Sigmoid colon (tissue), 7 donors: ENCODE results near the gene CLSTN1. TPM values are rescaled to one million over a fixed set of nuclear protein-coding genes. Genes with fewer than 3 reads are reported as not detected.

Source experiments
- DNase-seq: peaks from one replicate; pipeline ENCODE4 v3.0.0-alpha.2; 2019
- H3K27ac ChIP-seq, 4 donors: fragments of 200-600 bp; sonication (generic); one replicate each; pipeline ENCODE4 v1.5.1; 2016 to 2019; ENCODE audit warnings: mild to moderate bottlenecking in 1 of 4
- H3K27me3 ChIP-seq, 3 donors: fragments of 200-600 bp; sonication (generic); one replicate each; pipeline ENCODE4 v1.5.1; 2019; ENCODE audit warnings: mild to moderate bottlenecking in 1 of 3
- H3K36me3 ChIP-seq, 4 donors: fragments of 200-600 bp; sonication (generic); one replicate each; pipeline ENCODE4 v1.5.1; 2016 to 2019
- H3K4me1 ChIP-seq, 4 donors: fragments of 200-600 bp; sonication (generic); one replicate each; pipeline ENCODE4 v1.5.1; 2017 to 2019
- H3K4me3 ChIP-seq, 4 donors: fragments of 200-600 bp; sonication (generic); one replicate each; pipeline ENCODE4 v1.5.1; 2017 to 2019; ENCODE audit warnings: mild to moderate bottlenecking in 2 of 4, moderate library complexity in 1 of 4
- H3K9me3 ChIP-seq, 4 donors: fragments of 200-600 bp in 3 of 4; sonication (generic) in 3 of 4; one replicate each; pipeline versions ENCODE4 v1.5.1 to v1.6.1; 2013 to 2019
- EP300 ChIP-seq, 4 donors: sonication (generic); formaldehyde crosslinking; IDR thresholded peaks; one replicate each; pipeline ENCODE4 v1.6.1; 2017; ENCODE audit warnings: antibody characterized with exemption in 4 of 4
- POLR2A ChIP-seq, 2 donors: fragments of 450-650 bp; IDR thresholded peaks; one replicate each; pipeline ENCODE4 v1.6.1; 2016; ENCODE audit warnings: antibody characterized with exemption in 2 of 2, mild to moderate bottlenecking in 2 of 2, moderate library complexity in 2 of 2
- POLR2AphosphoS5 ChIP-seq, 4 donors: sonication (generic); formaldehyde crosslinking; IDR thresholded peaks; one replicate each; pipeline ENCODE4 v1.6.1; 2017; ENCODE audit warnings: antibody characterized with exemption in 4 of 4
- WGBS, 2 donors: extraction: QIAGEN DNeasy Blood & Tissue Kit; methylation state at CpG; one replicate each; pipeline ENCODE4 v1.1.7; 2013; 5-methylcytosine and 5-hydroxymethylcytosine counted together
- intact Hi-C: fragments of 100-400 bp; cut with DNase I; formaldehyde crosslinking; loops from one replicate; pipeline ENCODE4 v1.15.1; 2023
- polyA plus RNA-seq, 3 donors: library from polyadenylated mRNA; stranded (reverse); fragments of 200-250 nt; gene quantifications; one replicate each; pipeline ENCODE4 v1.2.3, GENCODE V29; 2013
- total RNA-seq, 4 donors: library from RNA; depleted of rRNA; stranded (reverse); fragments of >200 nt; gene quantifications; one replicate each; pipeline ENCODE4 v1.1.0, GENCODE V29; 2016
- TF ChIP-seq, protein P1 (sequence below), 4 experiments: fragments of 450-650 bp in 3 of 4; fragments of 200-600 bp in 1 of 4; IDR thresholded peaks; one replicate each; pipeline ENCODE4 v1.5.1; 2016 to 2019; ENCODE audit warnings: antibody characterized with exemption in 4 of 4, mild to moderate bottlenecking in 3 of 4, moderate library complexity in 2 of 4
- donor health status: healthy with polysubstance abuse.
- donor health status: Bipolar disorder and iron deficiency.
- donor health status: healthy.

Gene CLSTN1
- total and polyA plus RNA-seq, 7 donors: 21.0 to 105 (median 34.6) TPM

DNA sequence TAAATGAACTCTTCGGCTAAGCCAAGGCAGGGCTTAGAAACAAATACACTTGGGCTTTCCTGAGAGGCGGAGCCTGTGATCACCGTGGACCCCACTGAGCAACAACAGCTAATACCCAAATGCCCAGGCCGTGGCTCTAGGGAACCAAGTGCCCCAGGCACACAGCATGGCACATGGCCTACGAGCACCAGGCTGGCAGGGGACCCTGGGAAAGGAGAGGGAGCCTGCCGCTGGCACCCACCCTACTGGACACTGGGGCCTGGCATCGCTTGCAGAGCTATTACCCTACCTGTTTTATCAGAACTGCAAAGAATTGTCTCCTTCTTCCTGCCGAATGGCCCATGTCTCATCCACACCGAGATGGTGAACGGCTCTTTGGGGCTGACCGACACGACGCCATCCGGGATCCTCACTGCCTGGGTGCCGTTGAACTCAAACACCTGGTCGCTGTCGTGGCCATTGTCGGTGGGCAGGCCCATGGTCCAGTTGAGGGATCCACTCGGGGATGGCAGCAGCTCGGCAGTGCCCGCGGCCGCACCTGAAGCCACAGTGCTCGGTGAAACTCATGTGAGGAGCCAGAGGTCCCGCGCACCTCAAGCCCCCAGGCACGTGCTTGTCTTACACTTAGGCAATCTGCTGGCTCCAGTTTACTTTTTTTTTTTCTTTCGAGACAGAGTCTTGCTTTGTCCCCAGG is 79.5 kb downstream of the CLSTN1 start:
- Histone ChIP-seq H3K4me1 (no peaks in the 10 kb centered on the region), H3K4me3 (no peak overlapping the region), H3K9me3 (no peaks in the 10 kb centered on the region), H3K27me3 (no peaks in the 10 kb centered on the region), H3K36me3 (peaks cover 19 to 87% (median 45%) of the 10 kb centered on the region in 4 donors), H3K27ac (no peak overlapping the region)
- no peak for TF ChIP-seq POLR2AphosphoS5 (IDR thresholded peaks at IDR 0.05)
- TF ChIP-seq, protein P1, sequence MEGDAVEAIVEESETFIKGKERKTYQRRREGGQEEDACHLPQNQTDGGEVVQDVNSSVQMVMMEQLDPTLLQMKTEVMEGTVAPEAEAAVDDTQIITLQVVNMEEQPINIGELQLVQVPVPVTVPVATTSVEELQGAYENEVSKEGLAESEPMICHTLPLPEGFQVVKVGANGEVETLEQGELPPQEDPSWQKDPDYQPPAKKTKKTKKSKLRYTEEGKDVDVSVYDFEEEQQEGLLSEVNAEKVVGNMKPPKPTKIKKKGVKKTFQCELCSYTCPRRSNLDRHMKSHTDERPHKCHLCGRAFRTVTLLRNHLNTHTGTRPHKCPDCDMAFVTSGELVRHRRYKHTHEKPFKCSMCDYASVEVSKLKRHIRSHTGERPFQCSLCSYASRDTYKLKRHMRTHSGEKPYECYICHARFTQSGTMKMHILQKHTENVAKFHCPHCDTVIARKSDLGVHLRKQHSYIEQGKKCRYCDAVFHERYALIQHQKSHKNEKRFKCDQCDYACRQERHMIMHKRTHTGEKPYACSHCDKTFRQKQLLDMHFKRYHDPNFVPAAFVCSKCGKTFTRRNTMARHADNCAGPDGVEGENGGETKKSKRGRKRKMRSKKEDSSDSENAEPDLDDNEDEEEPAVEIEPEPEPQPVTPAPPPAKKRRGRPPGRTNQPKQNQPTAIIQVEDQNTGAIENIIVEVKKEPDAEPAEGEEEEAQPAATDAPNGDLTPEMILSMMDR (IDR thresholded peaks at IDR 0.05): no peak
- no peak for TF ChIP-seq POLR2A (IDR thresholded peaks at IDR 0.05)
- TF ChIP-seq EP300 (IDR thresholded peaks at IDR 0.05): no peak
- DNase-seq: no peak
- 94 to 97% methylated on average over 28 of the region's 28 CpGs for WGBS, 2 donors
- intact Hi-C loops: no loop called here

DNA sequence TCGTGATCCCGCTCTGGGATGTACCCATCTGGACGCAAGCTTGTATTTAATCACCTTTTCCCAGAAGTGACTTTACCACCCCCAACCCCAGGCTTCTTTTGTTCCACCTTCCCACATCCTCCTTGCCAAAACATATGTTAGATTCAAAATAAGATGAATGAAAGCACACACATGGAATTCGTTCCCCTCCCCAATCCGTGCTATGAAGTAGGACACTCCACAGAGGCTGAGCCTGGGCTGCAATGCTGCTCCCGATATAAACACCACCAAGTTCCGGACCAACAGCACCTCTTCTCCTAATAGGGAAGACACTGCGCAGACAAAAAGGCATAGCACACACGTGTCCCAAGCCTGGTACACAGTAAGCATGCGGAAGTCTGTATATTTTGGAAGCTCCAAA is 86.1 kb downstream of the CLSTN1 start:
- no peaks in the 10 kb centered on the region for H3K9me3 ChIP-seq

DNA sequence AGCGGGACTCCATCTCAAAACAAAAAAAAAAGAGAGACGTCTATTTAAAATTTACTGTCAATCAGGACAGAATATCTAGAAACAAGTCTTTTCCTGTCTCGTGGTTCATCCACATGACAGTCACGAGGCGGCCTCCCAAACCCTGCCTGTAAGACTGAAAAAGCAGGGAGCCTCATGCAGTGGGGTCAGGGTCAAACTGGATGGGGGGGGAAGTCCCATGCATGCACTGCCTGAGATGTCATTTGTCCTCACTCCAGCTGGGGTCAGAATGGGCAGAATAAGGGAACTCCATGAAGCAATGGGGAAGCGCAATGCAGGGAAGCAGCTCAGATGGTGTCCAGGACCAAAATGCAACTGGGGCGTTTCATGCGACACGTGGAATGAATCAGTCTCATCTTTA is 86.7 kb downstream of the CLSTN1 start:
- 85 to 91% methylated on average over 9 of the region's 9 CpGs for WGBS, 2 donors
- TF ChIP-seq POLR2A (IDR thresholded peaks at IDR 0.05): no peak
- no peak for TF ChIP-seq POLR2AphosphoS5 (IDR thresholded peaks at IDR 0.05)
- no peak for TF ChIP-seq EP300 (IDR thresholded peaks at IDR 0.05)
- TF ChIP-seq, protein P1 (IDR thresholded peaks at IDR 0.05): no peak
- no peak for DNase-seq
- H3K4me1 ChIP-seq: no peaks in the 10 kb centered on the region
- H3K27me3 ChIP-seq: no peaks in the 10 kb centered on the region
- intact Hi-C loops: no loop called here
- no peaks in the 10 kb centered on the region for H3K9me3 ChIP-seq
- H3K4me3 ChIP-seq: no peak overlapping the region
- H3K36me3 ChIP-seq: peaks cover 53 to 97% (median 71%) of the 10 kb centered on the region in 4 donors
- H3K27ac ChIP-seq: no peak overlapping the region

More for the DNA sequence above, 86.1 kb downstream of the CLSTN1 start:
- H3K36me3 ChIP-seq: peaks cover 48 to 97% (median 64%) of the 10 kb centered on the region in 4 donors
- no peaks in the 10 kb centered on the region for H3K4me1 ChIP-seq
- H3K27ac ChIP-seq: no peak overlapping the region
- intact Hi-C loops: no loop called here
- no peak overlapping the region for H3K4me3 ChIP-seq
- no peak for TF ChIP-seq POLR2A (IDR thresholded peaks at IDR 0.05)
- no peak for TF ChIP-seq POLR2AphosphoS5 (IDR thresholded peaks at IDR 0.05)
- TF ChIP-seq, protein P1 (IDR thresholded peaks at IDR 0.05): no peak
- TF ChIP-seq EP300 (IDR thresholded peaks at IDR 0.05): no peak
- WGBS, 2 donors: 94% methylated on average over 10 of the region's 10 CpGs
- no peaks in the 10 kb centered on the region for H3K27me3 ChIP-seq
- DNase-seq: no peak

DNA sequence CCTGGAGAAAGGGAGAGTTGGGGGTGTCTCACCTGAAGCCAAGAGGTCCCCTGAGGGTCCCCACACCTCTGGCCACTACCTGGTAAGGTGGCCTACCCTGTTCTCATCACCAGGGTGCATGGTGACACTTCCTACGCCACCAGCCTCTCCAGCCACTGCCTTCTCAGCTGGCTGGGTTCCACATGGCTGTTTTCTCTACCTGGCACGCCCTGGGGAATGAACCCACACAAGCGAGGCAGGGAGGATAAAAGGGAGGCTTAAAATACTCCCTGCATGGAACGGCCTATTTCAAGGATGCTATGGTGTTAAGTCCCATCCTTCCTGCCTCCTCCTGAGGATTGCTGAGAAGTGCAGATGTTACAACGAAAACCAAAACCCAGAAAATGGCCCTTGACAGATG is 87.5 kb downstream of the CLSTN1 start:
- DNase-seq: no peak
- no peak for TF ChIP-seq POLR2AphosphoS5 (IDR thresholded peaks at IDR 0.05)
- no peak for TF ChIP-seq EP300 (IDR thresholded peaks at IDR 0.05)
- TF ChIP-seq, protein P1 (IDR thresholded peaks at IDR 0.05): no peak
- TF ChIP-seq POLR2A (IDR thresholded peaks at IDR 0.05): no peak
- H3K4me3 ChIP-seq: no peak overlapping the region
- no peaks in the 10 kb centered on the region for H3K27me3 ChIP-seq
- H3K9me3 ChIP-seq: no peaks in the 10 kb centered on the region
- H3K27ac ChIP-seq: no peak overlapping the region
- 86 to 88% methylated on average over 5 of the region's 5 CpGs for WGBS, 2 donors
- no peaks in the 10 kb centered on the region for H3K4me1 ChIP-seq
- intact Hi-C loops: no loop called here
- peaks cover 61 to 97% (median 70%) of the 10 kb centered on the region in 4 donors for H3K36me3 ChIP-seq
